HG03469 (cell line): ENCODE results near the gene TRIM65.
"Not testable (repeated sequence)": the region's sequence is repeated elsewhere in the genome, so short reads cannot be mapped to it uniquely, and the experiment has no call there.

ENCODE experiments used
- ATAC-seq: cut with Tn5 transposase; IDR thresholded peaks from one replicate; pipeline ENCODE4 v1.9.1; 2021; ENCODE audit warnings: mild to moderate bottlenecking, moderate library complexity, moderate number of reproducible peaks; ENCODE audit not compliant: unreplicated experiment

TRIM65 gene

DNA sequence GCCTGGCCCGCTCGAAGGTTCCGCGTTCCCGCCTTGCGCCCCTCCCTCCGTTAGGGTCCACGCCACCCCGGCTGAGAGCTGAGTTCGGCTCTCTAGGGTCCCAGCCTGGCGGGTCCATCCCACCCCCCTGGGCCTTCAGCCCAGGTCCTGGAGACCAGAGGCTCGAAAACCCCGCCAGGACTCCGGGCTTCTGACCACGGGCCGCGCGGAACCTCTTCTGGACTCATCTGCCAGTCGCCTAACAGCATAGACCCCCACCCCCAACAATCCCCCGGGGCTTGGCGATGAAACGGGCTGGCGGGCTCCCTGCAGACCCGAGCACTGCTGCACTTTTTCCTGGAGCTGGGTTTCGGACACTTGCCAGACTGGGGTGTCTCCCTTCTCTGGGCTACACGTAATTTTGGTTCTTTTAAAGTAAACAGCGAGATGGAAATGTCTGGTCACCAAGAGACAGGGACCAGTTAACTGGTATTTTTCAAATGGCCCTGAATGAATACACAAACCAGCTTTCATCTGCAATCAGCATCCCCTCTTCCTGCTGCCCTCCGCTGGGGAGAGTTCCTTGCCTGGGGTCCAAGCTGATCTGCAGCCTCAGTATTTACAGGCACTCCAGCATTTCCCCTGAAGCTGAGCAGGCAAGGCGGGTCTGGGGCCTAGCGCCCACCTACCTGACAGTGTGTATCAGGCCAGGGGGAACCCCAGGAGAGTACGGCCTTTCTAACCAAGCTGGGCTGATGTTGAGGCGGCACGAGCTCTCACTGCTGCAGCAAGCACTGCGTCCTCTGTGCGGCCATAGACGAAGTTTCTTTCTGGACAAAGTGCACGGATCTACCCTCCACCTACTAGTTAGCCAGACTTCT lies 639 bp upstream of the TRIM65 start:
- ATAC-seq, result no peak

DNA sequence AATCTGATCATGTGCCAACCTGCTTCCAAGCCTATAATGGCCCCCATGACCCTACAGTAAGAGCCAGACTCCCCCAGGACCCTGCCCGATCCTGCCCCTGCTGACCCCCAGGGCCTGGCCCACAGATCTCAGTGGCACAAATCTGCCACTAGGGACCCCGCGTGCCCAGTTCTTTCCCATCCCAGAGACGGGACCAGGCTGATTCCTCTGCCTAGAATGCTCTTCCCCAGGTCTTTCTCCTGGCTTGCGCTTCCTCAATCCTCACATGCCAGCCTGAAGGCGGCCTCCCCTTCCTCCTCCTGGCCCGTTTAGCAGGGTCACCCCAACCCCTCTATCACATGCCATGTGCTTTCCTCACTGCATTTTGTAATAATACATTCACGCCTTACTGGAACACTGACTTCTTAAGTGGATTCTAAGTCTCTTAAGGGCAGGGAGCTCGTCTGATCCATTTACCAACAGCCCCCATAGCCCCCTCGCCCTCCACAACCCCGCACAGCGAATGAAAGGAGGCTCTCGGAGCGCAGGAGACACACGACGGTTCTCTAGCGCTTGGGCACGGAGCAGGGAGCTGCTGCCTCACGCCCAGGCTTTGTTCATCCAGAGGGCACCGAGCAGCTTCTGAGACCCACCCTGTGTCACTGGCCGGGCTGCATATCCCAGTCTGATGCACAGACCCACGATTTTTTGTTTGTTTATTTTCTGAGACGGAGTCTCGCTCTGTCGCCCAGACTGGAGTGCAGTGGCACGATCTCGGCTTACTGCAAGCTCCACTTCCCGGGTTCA lies 1.2 kb downstream of the TRIM65 start:
- ATAC-seq, result no peak

DNA sequence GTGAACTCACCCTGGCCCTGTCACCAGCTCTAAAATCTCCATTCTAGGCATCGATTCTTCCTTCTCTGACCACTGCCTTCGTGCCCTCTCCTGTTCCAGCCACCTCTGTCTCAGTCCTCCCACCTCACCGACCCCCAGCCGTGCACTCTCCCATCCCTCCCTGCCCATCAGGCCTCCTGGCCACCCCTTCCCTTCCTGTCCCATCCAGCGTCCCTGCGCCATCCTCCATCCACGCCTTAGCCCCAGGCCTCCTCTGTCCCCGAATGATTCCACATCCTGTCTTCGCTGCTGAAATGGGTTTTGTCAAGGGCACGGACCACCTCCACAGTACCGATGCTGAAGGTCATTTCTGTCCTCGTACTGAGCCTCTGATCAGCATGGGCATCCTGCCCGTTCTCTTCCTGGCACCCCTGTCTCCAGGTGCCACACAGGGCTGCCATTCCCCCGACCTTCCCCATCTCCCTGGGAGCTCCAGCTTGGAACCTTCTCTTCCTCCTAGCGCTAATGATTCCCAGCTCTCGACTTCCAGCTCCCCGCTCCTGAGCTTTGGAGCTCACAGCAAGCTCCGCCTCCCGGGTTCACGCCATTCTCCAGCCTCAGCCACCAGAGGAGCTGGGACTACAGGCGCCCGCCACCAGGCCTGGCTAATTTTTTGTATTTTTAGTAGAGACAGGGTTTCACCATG lies 2.6 kb downstream of the TRIM65 start:
- no peak for ATAC-seq

DNA sequence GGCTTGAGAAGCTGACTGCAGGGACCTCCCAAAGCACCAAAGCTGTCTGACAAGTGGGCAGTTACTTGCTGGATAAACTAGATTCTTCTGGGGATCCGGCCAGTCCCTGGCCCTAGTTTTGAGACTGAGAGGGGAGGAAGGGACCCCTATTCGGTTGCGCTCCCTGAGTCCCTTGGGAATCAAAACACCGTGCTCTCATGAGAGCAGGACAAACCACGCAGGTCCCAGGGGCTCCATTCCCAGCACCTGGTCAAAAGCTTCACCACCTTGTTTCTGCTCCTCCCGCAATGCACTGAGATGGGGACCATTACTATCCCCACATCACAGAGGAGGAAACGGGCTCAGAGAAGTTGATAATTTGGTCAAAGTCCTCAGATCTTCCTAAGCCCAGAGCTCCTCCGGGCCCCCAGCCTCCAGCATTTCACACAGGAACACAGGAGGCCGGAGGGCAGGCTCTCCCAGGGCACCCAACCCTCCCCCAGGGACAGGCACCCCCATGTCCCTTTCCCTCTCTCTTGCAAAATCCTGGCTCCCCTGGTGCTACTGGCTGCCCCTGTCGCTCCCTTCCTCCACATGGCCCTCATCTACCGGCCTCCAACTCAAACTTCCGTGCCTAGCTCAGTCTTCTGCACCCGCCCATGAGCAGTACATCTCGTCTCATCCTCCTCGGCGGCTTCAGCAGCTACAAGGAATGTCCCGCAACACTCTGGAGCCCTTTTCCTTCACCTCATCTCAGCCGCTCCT lies 3.3 kb downstream of the TRIM65 start:
- no peak for ATAC-seq

DNA sequence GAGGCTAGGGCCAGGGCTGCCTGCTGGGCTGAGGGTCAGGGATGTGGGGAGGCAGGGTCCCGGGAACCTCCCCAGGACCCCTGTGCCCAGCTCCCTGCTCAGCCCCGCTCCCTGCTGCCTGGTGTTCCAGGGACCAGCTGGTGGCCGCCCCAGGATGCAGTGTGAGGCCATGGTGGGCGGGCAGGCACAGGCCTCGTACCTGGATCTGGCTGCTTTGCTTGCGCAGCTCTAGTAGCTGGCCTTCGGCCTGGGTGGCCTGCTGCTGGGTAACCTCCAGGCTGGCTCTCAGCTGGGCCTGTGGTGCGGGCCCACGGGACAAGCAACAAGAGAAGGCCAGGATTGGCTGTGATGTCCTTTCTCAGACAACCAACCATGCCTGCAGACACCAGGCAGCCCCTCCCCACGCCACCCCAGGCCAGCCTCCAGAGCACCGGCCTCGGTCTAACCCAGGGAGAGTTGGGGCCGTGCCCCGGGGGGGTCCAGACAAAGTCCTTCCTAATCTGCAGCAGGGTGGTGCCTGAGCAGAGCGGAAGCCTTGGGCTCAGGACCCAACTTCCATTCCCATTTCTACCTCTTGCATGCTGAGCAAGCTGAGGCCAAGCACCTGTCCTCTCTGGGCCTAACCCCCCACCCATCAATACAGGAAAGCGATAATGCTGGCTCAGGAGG lies 4.1 kb downstream of the TRIM65 start:
- no peak for ATAC-seq

GRCh38 chr17:75891605-75892555 lies 4.9 kb downstream of the TRIM65 start:
- ATAC-seq, result no peak

DNA sequence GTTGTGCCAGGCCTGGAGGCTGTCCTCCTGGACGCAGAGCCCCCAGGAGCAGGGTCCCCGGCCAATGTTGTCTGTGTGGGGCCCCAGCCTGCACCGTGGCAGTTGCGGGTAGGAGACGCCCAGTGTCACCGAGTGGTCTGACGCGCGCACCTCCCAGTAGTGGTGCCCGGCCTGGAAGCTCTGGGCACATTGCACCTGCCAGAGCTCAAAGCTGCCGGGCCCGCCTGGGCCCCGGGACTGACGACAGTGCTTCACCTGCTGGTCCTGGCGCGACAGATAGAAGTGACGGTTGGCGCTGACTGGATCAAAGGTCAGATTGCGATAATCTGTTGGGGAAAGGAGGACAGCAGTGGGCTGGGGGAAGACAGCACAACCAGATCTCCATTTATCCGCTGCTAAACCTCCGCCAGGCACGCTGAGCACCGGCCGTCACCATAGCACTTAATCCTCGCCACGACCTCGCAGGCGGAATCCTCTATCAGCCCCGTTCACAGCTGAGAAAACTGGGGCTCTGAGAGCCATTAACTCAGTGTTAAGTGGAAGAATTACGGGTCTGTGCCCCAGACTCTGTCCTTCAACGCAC lies 5.6 kb downstream of the TRIM65 start:
- ATAC-seq, result no peak

DNA sequence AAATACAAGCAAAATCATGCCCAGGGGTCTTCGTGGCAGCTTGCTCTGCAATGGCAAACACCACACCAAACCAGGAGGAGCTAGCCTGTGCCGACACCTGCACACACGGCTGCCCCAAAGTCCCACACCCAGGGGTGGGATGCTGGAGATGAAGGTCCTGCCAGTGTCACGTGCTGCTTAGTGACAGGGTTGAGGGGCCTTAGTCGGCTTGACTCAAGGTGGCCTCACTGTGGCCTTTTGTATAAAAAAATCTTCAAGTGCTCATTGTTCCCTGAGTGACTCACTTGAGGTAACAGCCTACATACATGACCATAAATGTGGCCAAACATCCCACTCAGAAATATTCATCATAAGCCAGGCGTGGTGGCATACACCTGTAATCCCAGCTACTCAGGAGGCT lies 7.3 kb downstream of the TRIM65 start:
- ATAC-seq, result no peak

DNA sequence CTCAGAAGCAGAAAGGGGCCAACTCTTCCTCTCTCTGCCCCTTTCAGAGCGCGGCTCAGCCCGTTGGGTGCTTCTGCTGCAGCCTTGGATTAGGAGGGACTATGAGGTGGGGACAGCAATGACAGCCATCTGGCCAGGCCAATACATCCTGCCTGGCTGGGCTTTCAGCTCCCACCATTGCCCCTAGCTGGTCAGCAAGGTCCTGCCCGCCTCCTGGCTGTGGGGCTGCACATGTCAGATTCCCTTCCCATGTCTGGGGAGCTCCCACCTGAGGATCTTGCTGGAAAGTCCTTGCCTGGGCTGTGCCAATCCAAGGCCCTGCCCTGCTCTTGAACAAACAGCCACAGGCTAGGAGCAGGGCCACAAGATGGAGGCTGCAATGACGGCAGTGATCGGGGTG lies 8.3 kb downstream of the TRIM65 start:
- no peak for ATAC-seq

DNA sequence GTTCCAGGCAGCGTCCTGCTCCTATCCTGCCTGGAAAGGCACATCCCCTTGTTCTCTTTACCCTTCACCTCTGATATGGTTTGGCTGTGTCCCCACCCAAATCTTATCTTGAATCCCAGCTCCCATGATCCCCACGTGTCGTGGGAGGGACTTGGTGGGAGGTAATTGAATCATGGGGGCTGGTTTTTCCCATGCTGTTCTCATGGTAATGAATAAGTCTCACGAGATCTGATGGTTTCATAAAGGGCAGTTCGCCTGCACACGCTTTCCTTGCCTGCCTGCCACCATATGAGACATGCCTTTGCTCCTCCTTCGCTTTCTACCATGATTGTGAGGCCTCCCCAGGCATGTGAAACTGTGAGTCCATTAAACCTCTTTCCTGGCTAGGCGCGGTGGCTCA lies 10.9 kb downstream of the TRIM65 start:
- ATAC-seq, result not testable (repeated sequence)

DNA sequence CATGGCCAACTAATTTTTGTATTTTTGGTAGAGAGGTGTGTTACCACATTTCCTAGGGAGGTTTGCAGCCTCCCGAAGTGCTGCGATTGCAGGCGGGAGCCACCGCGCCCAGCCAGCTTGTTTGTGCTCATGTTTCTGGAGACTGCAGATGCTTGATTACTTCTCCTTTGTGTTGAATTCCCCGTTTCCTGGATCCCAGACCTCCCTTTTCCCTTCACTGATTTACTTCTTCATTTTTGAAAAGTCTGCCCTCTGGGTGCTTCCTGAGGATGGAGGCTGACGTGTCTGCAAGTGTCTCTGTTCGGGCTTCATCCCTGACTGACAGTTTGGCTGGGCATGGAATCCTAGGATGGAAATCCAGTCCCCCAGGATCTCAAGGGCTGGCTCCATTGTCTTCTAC lies 11.3 kb downstream of the TRIM65 start:
- ATAC-seq, result no peak

- ATAC-seq, result no peak
Measured at GRCh38 chr17:75881678-75882454, 14.9 kb downstream of the TRIM65 start.

DNA sequence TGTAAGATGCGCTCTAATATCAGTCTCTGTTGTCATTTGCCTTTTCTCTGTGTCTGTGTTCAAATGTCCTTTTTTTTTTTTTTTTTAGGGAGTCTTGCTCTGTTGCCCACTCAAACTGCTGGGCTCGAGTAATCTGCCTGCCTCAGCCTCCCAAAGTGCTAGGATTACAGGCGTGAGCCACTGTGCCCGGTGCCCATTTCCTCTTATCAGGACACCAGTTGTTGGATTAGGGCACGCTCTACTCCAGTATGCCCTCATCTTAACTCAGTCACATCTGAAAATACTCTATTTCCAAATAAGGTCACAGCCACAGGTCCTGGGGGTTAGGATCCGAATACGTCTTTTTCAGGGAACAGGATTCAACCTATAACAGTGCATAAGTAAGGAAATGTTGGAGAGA lies 16.5 kb downstream of the TRIM65 start:
- ATAC-seq, result no peak

DNA sequence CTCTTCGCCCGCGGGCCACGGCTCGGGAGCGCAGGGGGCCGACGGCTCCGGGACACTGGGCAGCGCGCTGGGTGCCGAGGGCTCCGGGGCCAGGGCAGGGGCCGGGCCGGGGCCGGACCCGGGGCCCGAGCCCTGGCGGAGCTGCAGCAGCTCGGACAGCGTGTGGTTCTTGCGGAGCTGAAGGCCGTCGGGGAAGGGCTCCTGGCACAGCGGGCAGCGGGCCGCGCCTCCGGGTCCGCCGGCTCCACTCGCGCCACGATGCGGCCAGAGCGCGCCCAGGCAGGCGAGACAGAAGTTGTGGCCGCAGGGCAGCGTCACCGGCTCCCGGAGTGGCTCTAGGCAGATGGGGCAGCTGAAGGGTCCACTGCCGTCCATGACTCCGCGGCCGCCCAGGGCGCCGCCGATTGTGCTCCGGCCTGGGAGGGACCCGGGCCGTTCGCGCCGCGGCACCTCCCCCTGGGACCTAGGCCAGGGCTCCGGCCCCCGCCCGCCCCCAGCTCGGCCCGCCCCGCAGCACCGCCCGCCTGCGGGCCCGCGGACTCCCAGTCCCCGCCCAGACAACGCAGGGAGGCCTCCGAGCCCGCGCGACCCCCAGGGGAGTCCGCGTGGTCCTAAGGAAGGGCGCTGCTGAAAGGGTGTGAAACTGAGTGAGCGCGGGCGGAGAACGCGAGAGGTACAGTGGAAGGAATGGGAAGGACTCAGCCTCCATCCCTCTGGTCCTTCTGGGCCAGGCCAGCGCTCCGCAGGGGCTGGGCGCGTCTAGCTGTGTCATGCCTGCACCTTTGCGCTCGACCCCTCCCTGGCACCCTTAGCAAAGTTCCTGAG lies 18.4 kb downstream of the TRIM65 start, which contains the start of gene TRIM47:
Gene TRIM47 (minus strand): TSS at position 408 of the 825 bp plus-strand sequence. CDS start 33 bp downstream, at position 375.
- no peak for ATAC-seq

DNA sequence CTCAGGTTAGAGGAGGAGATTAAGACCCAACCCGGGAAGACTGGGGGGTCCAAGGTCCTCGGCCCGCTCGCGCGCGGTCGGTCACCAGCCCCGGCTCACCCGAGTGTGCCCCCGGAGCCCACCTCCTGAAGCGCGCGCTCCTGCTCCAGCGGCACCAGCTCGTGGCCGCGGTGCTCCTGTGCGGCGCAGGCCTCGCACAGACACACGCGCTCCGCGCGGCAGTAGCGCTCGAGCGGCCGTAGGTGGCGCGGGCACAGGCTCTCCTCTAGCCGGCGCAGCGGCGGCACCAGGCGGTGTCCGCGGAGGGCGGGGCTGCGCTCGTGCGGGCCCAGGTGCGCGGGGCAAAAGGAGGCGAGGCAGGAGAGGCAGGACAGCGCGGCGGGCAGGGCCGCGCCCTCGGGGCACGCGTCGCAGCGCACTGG lies 19.0 kb downstream of the TRIM65 start:
- no peak for ATAC-seq

- no peak for ATAC-seq
Measured at GRCh38 chr17:75876938-75877751, 19.6 kb downstream of the TRIM65 start.
